HG03460 (cell line): ENCODE results near the gene TSSC4.

Experiments used
- ATAC-seq: cut with Tn5 transposase; IDR thresholded peaks from one replicate; pipeline ENCODE4 v1.9.1; 2021; ENCODE audit not compliant: unreplicated experiment

TSSC4 gene

GRCh38 chr11:2446590-2447252, 46.2 kb downstream of the TSSC4 start:
- ATAC-seq = no peak

- no peak for ATAC-seq
Measured at GRCh38 chr11:2447253-2447950, 46.9 kb downstream of the TSSC4 start.

- no peak for ATAC-seq
Measured at GRCh38 chr11:2447951-2448650, 47.6 kb downstream of the TSSC4 start.

- no peak for ATAC-seq
Measured at GRCh38 chr11:2448661-2449547, 48.4 kb downstream of the TSSC4 start.

- no peak for ATAC-seq
Measured at GRCh38 chr11:2449548-2450320, 49.2 kb downstream of the TSSC4 start.

GRCh38 chr11:2450321-2451041, 49.9 kb downstream of the TSSC4 start:
- ATAC-seq = no peak

GRCh38 chr11:2451336-2451735, 50.8 kb downstream of the TSSC4 start:
- no peak for ATAC-seq

GRCh38 chr11:2451916-2452315, 51.4 kb downstream of the TSSC4 start:
- ATAC-seq = no peak

- ATAC-seq = no peak
Measured at GRCh38 chr11:2452321-2453012, 51.9 kb downstream of the TSSC4 start.

- ATAC-seq = no peak
Measured at GRCh38 chr11:2453436-2453835, 52.9 kb downstream of the TSSC4 start.
